Ishikawa (cell line): ENCODE measurements around the gene NFS1.

Experiments used
- CEBPB ChIP-seq: IDR thresholded peaks from 2 replicates; pipeline ENCODE4 v1.6.1; 2012
- CREB1 ChIP-seq: IDR thresholded peaks from 2 replicates; pipeline ENCODE4 v1.6.1; 2012; ENCODE audit warnings: low read depth
- EGR1 ChIP-seq: IDR thresholded peaks from 2 replicates; pipeline ENCODE4 v1.6.1; 2012
- EP300 ChIP-seq: IDR thresholded peaks from 2 replicates; pipeline ENCODE4 v1.6.1; 2012; ENCODE audit warnings: borderline replicate concordance
- FOXM1 ChIP-seq: IDR thresholded peaks from 2 replicates; pipeline ENCODE4 v1.6.1; 2012; ENCODE audit warnings: low read depth, borderline replicate concordance
- MAX ChIP-seq: IDR thresholded peaks from 2 replicates; pipeline ENCODE4 v1.6.1; 2012
- NFIC ChIP-seq: IDR thresholded peaks from 2 replicates; pipeline ENCODE4 v1.6.1; 2012
- RAD21 ChIP-seq: IDR thresholded peaks from 2 replicates; pipeline ENCODE4 v1.6.1; 2012; ENCODE audit warnings: low read depth
- REST ChIP-seq: IDR thresholded peaks from 2 replicates; pipeline ENCODE4 v1.6.1; 2012; ENCODE audit warnings: low read depth, mild to moderate bottlenecking
- TAF1 ChIP-seq: IDR thresholded peaks from 2 replicates; pipeline ENCODE4 v1.6.1; 2012; ENCODE audit warnings: low read depth, mild to moderate bottlenecking
- TCF12 ChIP-seq: IDR thresholded peaks from 2 replicates; pipeline ENCODE4 v1.6.1; 2012; ENCODE audit warnings: low read depth
- TEAD4 ChIP-seq: IDR thresholded peaks from 2 replicates; pipeline ENCODE4 v1.6.1; 2012
- USF1 ChIP-seq: IDR thresholded peaks from 2 replicates; pipeline ENCODE4 v1.6.1; 2012
- YY1 ChIP-seq: IDR thresholded peaks from 2 replicates; pipeline ENCODE4 v1.6.1; 2012; ENCODE audit warnings: low read depth
- ZBTB7A ChIP-seq: IDR thresholded peaks from 2 replicates; pipeline ENCODE4 v1.6.1; 2012; ENCODE audit warnings: low read depth

The NFS1 gene

GRCh38 chr20:35739294-35740163, 40.4 kb upstream of the NFS1 start:
- no peak for TF ChIP-seq NFIC
- no peak for TF ChIP-seq CREB1
- TF ChIP-seq ZBTB7A: no peak
- no peak for TF ChIP-seq REST
- TF ChIP-seq RAD21: no peak
- no peak for TF ChIP-seq YY1
- TF ChIP-seq TCF12: no peak
- no peak for TF ChIP-seq CEBPB
- TF ChIP-seq TEAD4: no peak
- TF ChIP-seq MAX: no peak
- no peak for TF ChIP-seq EP300
- TF ChIP-seq TAF1: no peak
- no peak for TF ChIP-seq USF1
- no peak for TF ChIP-seq EGR1
- no peak for TF ChIP-seq FOXM1

- TF ChIP-seq USF1 (no peak), CREB1 (no peak), EGR1 (no peak), FOXM1 (no peak)
These were observed 39.4 kb upstream of the NFS1 start for GRCh38 chr20:35738410-35739179.

- TF ChIP-seq USF1 (no peak), TEAD4 (no peak), TCF12 (no peak), CREB1 (no peak), FOXM1 (no peak), CEBPB (no peak), YY1 (no peak), MAX (no peak), EGR1 (no peak)
These were observed 38.7 kb upstream of the NFS1 start for GRCh38 chr20:35737865-35738333.

GRCh38 chr20:35735826-35736470, 36.8 kb upstream of the NFS1 start:
- TF ChIP-seq TEAD4: no peak
- TF ChIP-seq EP300: no peak
- TF ChIP-seq FOXM1: no peak
- no peak for TF ChIP-seq NFIC
- TF ChIP-seq REST: no peak
